Measurements from ENCODE around the gene TIAM2.
A peak's percentile ranks its signal among the peaks of the same experiment; 100 is the strongest.
"Not testable (repeated sequence)": the region's sequence is repeated elsewhere in the genome, so short reads cannot be mapped to it uniquely, and the experiment has no call there.

TIAM2 gene

DNA sequence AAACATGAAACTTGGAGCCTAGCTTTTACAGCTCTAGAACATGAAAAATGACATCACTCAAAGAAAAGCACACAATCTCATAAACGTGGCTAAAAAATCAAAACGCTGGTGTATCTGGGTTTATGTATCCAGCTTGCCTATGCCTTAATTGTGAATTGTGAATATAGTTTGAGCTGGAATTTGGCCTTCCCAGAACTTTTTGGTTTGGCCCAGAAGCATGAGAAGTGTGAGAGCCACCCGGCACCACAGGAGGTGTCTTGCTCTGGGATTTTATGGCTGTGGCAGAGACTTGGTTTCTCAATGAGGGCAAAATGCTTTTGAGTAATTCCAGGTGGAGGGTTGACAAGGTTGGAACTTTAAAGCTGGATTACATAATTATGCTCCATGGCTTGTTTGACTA is 69.2 kb downstream of the TIAM2 start:
- no peak for DNase-seq

DNA sequence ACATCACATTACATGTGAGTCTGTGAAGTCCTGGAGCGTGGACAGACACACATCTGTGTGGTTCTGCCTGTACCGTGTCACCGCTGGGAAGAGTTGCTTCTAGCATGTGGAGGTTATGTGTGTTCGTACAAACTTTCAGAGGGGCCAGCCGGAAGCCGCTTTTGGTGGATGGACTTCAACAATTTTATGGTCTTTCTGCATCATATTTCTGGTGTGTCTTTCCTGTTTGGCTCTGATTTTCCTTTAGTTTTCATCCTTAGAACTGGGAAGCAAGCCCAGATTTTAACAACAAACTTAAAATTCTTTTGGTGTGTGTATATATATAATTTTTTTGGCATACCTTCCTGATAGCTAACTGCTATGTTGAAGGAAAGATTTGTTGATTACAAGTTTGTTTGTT is 71.2 kb downstream of the TIAM2 start:
- no peak for DNase-seq

DNA sequence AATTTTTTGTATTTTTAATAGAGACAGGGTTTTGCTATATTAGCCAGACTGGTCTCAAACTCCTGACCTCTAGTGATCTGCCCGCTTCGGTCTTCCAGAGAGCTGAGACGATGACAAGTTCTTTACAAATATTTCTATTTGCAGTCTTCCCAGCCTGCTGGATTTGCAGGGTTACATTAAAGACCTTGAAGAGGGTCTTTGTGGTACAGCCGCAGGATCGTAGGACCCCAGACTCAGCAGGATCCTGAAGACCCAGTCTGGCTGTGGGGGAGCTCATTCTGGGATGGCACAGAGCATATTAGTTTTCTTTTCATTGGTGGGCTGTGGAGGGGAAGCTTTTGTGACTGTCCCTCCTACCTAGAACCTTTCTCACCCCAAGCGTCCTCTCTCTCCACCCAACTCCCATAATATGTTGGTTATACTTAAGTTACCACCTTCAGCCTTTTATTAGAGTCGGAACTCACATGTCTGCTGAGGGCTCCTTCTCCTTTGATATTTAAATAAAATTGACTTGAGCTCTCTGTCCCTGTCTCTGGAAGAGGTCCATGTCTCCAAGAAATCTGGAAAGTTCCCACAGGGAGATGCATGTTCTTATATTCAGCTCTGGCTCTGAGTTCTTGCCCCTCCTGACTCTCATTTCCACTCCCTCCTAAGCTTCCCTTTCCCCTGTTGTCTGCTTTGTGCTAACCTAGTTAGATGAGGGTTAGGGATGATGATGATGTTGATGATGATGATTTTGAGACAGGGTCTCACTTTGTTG is 72.0 kb downstream of the TIAM2 start:
- DNase-seq = no peak

DNA sequence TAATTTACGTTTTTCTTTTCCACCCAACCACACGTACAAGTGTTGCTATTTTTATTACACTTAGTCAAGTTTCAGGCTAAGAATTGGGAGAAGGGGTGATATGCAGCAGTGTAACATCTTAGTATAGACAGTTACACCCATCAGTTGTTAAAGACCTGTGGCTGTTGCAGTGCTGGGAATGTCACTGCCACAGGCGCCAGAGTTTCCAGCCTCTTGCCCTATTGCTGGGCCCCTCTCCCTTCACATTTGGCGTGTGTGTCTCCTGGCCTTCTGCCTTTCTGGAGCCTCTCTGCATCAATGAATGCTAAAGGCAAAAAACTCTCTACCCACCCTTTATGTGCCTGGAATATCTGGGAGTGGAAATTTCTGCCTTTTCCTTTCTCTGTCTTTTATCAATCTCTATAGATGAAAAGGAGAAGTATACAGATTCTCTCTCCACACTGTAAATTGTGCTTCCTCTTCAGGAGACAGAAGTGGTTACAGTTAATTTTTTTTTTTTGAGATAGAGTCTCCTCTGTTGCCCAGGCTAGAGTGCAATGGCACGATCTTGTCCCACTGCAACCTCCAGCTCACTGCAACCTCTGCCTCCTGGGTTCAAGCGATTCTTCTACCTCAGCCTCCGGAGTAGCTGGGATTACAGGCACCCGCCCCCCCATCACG is 73.0 kb downstream of the TIAM2 start:
- DNase-seq = peak in 3 of 4 experiments; percentile 8 to 58 (median 48)

DNA sequence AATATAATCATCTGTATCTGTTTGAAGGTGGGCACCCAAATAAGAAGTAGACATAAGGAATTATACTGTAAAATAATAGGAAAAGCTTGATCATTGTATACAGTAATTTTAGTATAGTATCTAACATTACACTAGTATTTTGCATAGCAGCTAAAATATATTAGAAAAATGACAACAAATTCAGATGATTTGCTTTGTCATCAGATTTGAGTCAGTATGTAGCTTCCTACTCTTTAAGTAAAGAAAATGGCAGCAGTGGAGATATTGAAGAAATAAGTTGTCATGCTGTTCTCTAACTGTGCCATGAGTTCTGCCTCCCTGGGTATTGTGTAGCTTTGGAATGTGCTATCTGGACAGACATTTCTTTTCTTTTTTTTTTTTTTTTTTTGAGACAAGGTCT is 74.4 kb downstream of the TIAM2 start:
- DNase-seq = no peak

DNA sequence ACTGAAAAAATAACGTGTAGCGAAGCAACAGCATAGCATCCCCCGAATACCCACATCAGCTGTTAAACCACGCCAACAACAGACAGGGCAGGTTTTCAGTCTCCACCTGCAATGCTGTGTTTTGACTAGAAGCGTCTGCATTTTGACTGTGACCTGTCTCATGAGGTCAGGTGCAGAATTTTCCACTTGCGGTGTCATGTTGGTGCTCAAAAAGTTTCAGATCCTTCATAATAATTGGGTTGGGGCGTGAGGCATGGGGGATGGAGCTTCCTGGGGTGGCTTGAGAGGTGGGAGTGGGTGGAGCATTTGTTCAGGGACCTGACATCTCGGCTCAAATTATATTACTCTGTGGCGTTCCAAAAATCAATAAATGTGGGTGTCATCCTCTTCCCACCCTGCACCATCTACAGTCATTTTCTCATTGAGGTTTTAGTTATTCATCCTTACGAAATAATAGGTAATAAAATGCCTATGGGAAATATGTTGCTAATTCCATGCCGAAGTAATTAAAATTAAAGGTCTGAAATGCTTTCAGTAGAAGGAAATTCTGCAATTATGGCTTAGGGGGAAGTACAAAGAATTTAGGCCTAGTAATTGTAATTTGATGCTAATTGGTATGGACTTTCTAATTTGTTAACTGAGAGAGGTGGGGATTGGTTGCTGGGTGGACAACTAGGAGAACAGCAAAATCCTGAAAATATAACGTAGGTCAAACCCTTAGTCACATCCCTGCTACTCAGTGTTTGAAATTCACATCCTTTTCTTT is 81.0 kb downstream of the TIAM2 start:
- no peak for DNase-seq

DNA sequence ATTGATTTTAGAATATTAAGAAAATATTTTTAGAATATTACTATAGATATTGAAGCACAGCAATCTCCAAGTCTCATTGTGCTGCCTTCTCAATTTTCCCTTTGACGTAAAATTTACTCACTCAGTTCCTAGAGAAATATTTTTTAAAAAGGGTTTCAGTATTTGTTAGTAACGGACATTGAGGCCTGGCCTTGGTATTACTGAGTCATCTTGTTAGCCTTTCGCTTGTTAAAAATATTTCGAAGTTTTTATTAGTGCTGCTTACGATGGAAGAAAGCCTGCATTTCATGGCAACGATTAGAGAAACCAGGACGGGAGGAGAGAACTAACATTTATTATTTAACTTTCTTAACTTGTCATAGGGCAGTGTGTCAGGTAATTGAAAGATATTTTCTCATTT is 82.2 kb downstream of the TIAM2 start:
- DNase-seq = no peak

DNA sequence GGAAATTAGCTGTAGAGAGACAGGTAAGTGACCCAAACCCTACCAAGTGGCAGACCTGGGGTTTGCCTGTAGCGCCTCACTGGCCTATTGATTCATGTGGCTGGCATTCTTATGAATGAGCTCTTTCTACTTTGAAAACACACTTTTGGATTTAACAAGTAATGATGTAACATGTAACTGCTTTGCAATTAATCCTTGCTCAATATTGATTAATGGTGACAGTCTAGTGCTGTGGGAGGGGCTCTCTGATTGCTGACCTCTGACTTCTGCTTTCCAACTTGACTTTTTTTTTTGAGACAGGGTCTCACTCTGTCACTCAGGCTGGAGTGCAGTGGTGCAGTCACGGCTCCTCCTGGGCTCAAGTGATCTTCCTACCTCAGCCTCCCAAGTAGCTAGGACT is 82.7 kb downstream of the TIAM2 start:
- no peak for DNase-seq

DNA sequence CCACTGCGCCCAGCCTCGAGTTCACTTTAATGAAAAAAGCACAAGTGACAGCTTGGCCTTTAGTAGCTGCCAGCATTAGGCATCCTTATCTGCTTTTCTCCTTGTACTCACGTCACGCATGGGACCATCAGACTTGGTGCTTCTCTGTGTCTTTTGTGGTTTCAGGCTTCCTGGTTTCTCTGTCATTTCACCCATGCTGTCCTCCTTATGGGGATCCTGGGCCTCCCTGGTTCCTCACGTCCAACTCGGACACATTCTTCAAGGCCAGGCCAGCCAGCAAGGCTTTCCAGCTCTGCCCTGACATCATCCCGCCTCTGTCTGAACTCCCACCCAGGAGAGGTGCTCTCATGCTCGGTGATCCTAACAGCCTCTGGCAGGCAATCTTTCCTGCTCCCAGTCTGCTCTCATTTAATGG is 83.2 kb downstream of the TIAM2 start:
- peak; percentile 1 to 13 (median 10) for DNase-seq

DNA sequence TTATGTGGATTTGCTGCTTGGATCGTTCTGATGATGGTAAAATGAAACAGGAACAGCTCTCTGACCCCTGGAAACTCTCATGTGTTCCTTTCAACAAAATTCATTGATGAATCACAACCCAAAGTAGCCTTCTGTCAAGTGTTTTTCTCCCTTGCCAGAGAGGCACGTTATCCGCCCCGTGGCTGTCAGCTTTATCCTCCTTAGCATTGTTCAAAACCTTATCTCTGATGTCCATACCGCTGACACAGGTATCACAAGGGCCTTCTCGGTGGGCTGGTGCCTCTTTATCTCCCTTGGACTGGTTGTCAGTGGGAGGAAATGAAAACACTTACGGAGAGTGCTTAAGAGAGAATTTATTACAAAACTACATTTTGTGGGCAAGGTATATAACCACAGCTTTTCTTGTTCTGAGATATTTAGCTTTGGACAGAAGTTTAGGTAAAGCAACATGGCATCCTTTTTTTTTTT is 84.9 kb downstream of the TIAM2 start:
- DNase-seq = no peak

DNA sequence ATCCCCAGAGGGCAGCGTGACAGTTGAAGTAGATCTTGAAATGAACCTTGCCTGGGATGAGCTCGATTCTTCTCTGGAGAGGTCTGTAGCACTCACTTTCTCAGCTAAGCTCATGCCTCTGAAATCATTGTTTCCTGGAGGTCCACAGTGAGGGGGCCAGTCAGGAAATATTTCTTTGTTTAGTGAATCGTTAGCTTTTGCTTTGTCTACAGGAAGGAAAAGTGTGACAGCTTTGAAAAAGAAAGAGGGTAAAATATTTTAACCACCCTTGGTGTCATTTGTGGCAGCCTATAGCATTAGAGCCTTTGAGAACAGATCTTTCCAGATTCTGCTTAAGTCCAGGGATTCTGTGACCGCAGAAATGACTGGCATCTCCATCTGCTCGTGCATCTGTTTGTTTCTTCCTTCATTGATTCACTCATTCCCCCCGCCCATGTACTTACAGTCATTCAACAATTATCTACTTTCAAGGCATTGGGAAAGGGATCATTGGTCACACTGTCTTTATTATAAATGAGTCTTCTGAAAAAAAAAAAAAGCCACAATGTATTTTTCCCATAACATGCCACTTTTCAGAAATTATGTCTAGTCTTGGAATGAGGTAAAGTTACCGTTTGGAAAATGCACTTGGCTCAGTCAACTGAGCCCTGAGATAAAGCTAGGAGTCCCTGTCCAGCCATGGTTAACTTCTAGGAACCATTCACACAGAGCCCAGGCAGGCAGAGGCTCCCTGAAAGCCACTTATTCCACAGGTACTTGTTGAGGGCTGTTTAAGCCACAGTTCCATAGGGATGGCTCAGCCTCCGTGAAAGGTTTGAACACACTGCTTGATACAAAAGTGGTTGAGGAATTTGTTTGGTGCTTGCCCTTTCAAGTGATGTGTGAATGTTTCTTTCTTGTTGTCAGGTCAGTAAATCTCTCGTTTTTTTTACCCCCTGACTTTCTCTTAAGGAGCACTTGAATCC is 86.0 kb downstream of the TIAM2 start:
- DNase-seq = no peak

DNA sequence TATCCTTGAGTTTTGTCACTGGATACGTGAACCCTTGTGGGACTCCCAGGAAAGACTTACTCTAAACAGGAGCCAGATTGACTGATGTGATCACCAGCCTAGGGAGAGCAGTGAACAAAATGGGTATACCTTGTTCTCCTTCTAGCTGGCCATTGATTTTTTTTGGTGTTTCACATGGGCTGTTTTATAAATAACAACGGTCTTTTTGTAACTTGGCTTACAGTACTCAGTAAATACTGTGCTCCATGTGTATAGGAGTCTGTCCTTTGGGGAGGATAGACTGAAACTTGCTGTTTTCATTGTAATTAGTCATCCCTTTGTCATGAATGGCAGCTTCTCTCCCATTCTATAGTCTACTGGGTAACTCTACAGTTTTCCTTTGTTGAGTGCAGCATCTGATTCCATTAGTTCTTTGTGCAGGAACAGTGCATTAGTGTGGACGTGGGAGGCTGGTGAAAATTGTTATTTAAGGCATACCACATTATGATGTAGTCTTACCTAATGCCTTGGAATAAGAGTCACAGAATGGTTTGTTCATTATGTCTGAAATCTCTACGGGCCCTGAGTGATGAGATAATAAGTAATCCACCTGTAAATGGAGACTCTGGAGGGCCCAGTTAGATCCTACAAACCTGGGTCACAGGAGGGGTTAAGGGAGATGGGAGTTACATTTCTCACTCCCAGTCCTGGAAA is 89.5 kb downstream of the TIAM2 start:
- DNase-seq = no peak

DNA sequence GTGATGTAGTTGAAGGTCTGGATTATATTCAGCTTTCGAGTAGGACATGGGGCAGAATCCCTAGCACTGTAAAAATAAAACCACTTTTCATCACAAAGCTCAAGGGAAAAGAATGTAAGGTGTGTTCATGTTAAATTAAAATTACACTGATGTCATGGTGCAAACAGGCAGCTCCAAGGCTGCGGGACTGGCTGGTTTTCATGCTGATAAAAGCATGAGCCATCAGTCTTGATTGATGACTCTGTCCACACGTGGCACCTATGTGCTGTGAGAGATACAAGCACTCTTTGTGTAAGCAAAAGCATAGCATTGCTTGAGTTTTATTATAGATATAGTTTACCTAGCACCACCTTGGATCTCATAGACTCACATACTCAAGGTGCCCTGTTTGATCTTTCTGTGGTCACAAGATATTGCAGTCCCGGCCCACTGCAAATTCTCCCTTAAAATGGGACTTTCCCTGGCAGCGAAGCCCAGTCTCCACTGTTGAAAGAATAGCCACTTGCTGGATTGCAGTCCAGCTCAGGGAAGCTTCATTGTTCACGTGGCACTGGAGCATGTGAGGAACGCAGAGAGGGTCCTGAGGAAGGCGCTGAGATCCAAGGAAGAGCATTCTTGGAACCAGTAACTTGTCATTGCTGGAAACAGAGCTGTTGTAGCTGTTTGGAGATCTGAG is 90.6 kb downstream of the TIAM2 start:
- no peak for DNase-seq

DNA sequence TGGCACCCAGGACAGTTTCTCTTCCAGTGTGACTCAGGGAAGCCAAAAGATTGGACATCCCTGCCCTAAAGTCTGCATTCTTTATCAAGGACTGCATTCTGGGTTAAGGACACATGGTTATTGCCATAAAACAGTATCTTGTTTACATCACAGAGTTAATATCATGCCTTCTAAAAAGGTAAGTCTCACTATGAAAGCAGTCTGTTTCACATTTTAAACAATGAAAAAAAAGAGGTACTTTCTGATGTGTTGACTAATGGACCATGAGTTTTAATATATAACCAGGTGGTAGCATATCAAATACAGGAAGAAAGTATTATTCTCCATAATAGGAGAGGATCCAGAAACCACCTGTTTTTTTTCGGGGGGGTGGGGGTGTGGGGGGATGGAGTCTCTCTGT is 93.7 kb downstream of the TIAM2 start:
- no peak for DNase-seq

DNA sequence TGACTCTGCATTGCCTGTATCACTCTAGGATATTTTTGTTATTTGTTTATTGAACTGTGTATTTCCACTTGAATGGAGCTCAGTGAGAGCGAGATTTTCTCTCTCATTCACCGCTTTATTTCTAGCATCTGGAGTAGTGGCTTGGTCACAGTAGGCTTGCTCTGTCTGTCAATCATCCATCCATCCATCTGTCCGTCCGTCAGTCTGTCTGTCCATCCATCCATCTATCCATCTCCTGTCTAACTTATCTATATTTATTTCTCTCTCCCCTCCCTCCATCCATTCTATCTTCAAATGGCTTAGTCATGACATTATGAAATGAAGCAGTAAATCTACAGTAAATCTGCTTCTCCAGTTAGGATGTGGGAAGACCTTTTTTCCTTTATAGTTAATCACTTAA is 94.6 kb downstream of the TIAM2 start:
- no peak for DNase-seq

DNA sequence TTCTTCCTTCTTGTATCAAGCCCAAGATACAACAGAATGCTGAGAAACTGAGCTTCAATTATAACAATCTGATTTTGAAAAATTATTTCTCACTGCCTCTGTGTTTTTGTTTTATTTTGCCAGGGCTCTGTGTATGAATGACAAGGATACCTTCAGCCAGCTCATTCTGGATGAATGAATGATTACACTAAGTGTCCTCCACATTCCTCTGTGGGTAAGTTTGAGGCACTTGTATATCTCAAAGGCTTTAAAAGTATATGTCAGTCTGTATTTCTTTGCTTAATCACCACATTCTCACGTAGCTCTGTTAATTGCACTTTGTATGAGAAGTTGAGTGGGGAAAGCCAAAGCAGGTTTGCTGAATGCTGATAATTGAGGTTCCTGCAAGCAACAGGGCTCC is 95.1 kb downstream of the TIAM2 start:
- DNase-seq = no peak

DNA sequence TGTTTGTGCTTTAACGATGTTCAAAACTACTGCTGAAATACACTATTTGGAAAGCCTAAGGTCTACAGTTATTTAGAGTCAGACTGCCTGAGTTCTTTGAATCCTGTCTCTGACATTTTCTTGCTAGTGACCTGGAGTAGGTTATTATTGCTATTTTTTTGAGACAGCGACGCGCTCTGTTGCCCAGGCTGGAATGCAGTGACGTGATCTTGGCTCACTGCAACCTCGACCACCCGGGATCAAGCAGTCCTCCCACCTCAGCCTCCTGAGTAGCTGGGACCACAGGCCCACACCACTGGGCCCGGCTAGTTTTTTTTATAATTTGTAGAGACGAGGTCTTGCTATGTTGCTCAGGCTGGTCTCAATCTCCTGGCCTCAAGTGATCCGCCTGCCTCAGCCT is 96.6 kb downstream of the TIAM2 start:
- no peak for DNase-seq

DNA sequence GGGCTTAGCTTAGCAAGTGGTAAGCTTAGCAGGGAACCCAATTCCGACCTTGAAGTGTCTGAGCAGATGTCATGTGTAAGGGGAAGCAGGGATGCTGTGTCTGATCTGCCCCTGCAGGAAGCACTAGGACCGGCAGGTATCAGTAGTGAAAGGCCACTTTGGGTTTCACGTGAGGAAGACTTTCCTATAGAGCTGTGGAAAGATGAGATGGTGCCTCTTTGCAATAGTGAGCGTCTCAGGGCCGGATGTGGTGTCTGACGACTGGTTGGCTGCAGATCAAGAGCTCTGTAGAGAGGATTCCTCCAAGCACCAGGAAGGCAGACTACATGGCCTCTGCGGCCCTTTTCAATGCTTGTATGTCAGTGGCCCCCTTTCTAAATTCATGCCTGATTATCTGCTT is 98.3 kb downstream of the TIAM2 start:
- no peak for DNase-seq

DNA sequence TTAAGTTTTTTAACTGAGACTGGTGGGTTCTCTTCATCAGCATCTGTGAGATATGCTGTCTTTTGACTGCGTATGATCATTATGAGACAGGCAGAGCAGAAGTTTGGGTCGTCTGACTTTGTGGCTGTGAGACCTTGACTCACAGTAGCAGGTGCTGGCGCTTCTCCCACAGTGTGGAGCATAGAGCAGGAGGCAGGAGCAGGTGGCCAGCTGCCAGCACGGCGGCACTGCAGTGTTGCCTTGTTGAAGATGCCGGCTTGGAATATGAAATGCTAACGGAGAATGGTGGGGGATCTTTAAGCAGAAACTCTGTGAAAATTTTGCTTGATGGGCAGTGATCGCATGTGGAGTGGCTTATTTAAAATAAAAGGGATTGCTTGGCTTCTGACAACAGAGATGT is 105.0 kb downstream of the TIAM2 start:
- no peak for DNase-seq

DNA sequence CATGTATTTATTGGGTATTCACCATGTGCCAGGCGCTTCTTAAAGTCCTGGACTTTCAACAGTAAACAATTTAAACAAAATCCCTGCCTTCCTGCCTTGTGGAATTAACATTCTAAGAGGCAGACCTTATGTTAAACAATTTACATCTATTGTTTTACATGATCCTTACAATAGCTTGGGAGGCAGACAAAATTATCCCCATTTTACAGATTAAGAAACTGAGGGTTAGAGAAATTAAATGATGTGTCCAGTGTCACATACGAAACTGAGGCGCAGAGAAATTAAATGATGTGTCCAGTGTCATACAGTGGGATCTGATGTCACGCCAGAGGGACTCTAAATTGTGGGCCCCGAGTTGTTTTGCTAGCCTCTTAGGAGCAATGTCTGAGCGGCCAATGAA is 105.5 kb downstream of the TIAM2 start:
- DNase-seq = no peak

DNA sequence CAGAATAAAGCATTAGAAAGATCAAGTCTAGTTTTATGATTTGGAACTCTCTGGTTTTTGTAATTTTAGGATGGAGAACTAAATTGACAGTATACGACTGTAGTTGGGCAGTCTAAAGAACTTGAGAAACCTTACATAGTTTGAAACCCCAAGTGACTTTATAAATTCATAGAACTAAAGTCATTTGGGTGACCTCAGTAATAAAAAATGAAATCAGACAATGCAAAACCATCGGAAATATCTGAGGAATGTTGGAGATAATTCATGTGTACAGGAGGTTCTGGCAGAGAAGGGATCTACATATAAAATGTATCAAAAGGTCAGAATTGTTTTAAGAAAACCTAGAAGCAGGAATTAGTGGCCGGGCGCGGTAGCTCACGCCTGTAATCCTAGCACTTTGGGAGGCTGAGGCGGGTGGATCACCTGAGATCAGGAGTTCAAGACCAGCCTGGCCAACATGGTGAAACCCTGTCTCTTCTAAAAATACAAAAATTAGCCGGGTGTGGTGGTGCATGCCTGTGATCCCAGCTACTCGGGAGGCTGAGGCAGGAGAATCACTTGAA is 108.0 kb downstream of the TIAM2 start:
- DNase-seq = not testable (repeated sequence)
